GM18909 (cell line): ENCODE data around the gene RGS14.
"Not testable (repeated sequence)": the region's sequence is repeated elsewhere in the genome, so short reads cannot be mapped to it uniquely, and the experiment has no call there.

Source experiments
- ATAC-seq: cut with Tn5 transposase; IDR thresholded peaks from one replicate; pipeline ENCODE4 v1.9.1; 2021; ENCODE audit warnings: mild to moderate bottlenecking; ENCODE audit not compliant: unreplicated experiment, poor library complexity

Gene RGS14

DNA sequence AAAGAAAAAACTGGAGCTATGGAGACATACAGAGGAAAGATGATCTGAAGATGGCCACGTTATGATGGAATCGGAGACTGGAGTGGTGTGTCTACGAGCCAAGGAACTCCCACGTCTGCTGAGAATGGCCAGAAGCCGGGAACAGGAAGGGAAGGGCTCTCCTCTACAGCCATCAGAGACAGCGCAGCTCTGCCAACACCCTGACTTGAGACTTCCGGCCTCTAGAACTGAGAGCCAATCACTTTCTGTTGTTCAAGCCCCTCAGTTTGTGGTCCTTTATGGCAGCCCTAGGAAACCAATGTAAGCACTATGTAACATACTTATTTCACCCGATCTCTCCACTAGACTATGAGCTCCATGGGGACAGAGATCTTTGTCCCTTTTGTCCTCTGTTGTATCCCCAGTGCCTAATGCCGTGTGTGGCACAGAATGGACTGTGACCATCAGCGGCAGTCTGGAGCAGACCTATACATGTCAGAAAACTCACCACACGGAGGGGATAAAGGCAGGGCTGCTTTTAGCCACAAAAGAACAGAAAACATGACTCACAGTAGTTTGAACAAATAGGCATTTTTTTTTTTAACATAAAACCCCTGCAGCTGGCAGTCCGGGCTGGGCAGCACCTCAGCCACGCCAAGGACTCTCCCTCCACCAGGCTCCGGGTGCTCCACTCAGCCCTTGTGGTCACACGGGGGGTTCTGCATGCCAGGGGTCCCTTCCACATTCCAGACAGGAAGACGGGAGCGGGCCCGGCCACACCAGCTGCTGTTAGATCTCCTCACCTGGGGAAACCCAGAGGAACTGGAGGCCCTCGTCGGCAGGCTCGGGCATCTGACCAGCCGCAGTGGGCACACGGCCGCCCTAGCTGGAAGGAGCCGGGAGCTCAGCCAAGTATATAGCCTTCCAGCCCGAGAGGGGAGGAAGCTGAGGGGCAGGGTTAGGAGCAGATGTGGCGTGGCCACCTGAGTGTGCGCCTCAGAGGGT, 29.9 kb upstream of the RGS14 start:
- ATAC-seq = no peak

DNA sequence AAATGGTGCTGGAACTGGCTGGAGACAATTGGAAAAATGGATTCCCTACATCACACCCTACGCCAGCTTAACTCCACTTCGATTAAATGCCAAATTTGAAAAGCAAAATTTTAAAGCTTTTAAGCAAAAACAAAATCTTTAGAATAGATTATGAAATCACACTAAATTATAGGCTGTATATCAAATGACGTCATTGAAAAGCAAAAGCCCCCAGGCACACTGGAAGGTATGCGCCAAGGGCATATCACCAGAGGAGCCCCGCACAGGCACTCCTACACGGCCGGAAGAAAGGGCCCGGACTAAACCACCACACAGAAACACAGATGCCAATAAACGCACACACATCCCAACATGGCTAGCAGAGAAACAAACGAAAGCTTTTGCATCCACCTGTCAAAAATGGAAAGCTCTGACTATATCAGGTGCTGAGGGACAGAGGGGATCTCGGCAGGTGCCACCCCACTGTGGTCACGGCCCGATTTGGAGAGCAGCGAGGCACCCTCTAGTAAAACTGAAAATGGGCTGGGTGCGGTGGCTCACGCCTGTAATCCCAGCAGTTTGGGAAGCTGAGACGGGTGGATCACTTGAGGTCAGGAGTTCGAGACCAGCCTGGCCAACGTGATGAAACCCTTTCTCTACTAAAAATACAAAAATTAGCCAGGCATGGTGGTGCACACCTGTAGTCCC, 29.0 kb upstream of the RGS14 start:
- ATAC-seq = no peak

DNA sequence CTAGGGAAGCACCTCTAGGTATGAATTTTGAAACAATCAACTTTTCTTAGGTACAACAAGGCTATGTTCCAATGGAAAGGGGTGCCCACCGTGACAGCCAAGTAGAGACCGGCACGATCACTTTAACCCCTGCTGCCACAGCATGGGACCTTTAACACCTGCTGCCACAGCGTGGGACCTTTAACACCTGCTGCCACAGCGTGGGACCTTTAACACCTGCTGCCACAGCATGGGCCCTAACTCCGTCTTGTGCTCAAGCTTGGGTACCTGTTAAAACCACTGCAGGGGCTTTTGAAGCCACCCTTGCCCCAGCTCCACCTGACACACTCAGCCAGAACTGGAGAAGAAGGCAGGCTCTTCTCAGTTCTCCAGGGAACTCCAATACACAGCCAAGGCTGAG, 27.8 kb upstream of the RGS14 start:
- ATAC-seq = no peak

DNA sequence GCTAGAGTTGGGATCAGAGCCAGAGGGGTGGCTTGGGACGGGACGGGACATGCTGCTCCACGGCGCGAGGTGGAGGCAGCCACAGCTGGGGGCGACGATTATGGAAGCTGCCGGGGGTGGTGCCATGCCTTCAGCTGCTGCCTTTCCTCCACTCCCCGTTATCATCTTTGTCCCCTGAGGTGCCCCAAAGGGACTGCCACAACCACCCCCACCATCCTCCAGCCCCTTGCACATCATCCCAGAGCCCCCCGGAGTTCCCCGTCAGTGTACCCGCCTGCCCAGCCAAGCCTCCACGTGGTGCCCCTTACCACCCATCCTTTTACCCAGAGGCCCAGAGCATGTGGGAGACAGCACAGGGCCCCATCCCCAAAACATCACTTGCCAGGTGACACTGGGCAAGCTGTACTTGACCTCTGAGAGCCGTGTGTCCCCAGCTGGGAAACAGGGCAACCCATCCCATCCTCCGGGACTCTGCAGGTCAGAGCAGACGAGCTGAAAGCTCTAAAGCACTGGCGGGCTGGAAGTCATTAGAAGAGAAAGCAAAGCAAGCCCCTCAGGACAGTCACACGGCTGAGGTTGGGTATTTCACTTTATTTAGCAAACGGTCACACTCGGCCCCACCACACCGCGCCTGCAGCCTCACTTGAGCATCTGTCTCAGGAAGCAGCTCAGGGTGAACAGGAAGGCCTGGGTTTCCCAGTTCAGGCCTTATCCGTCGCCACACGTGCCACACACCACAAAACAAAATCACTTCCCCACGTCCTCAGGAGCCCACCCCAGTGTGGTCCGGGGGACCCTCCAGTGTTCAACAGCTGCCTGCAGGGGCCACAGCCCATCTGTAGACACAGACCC, 26.5 kb upstream of the RGS14 start:
- ATAC-seq = no peak

DNA sequence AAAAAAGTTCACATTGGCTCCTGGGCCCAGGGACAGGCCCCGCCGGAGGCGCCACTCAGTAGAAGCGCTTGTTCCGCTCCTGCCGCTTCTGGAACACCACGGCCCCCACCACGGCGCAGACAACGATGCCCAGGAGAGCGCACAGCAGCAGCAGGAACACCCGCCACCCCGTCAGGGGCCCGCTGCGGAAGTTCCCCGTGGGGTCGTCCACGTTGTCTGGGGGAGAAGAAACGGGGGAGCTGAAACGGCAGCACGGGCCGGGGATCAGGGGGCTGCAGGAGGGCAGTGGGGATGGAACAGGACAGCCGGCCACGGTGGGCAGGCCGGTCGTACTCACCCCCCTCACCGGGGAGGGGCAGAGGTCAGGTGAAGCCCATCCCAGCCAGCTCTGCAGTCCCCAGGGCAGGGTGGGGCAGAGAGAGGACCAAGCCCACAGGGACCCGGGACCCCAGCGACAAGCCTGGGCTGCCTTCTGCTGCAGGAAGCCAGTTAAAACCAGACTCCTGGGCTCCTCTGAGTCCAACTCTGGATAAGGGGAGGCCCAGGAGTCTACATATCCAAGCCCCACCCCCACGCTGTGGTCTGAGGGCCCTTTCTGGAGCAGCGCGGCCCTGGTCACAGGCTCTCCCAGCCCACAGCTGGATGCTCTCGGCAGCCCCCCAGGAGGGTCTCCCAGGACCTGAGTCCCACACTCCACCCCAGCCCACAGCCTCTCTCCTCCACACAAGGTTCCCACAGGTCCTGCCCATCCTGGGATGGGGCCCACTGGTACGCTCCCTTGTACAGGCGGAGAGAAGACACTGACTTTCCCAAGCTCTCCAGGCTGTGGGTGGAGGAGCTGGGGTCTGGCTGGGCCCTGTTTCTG, 25.5 kb upstream of the RGS14 start:
- no peak for ATAC-seq

DNA sequence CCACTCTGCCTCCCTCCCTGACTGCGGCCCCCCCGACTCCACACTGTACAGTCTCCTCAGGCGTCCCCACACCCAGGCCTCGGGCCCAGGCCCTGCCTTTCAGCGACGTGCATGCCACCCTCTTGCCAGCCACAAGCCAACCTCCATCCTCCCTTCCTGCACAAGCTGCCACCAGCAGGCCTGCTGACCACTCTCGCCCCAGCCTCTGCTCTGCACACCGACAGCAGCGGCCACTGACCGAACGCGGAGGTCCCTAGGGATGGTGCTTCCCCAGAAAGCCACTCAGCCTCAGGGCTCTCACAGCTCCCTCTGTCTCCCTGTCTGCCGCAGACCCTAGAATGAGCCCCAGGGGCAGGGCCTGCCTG, 24.8 kb upstream of the RGS14 start:
- no peak for ATAC-seq

DNA sequence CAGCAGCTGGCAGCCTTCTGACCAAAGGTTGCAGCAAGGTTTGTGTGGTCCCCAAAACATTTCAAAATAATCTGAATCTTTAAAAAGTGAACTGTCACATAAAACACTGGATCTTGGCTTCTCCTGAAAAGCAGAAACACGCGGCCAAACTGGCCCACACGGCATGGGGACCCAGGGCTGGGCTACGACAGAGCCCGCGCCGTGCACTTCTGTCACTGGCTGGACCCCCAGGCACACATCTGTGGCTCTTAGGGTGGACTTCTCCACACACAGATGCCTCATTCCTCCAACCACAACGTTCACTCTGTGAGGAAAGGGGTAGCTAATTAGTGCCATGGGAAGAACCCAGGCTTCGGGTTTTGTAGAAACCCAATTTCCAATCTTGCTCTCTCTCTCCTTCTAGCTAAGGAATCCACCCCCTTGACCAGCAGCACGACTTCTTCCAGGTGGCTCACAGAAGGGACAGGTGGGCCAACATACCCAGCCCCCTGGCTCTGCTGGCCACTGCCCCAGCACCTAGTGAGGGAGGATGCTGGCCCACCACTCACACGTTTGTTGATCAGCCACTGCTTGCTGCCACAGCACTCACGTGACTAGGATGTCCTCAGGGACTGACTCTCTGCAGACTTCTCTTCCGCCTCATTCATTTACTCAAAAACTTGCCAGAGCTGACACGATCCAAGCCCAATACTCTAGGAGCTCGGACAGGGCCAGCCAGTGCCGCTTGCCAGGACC, 24.1 kb upstream of the RGS14 start:
- no peak for ATAC-seq

DNA sequence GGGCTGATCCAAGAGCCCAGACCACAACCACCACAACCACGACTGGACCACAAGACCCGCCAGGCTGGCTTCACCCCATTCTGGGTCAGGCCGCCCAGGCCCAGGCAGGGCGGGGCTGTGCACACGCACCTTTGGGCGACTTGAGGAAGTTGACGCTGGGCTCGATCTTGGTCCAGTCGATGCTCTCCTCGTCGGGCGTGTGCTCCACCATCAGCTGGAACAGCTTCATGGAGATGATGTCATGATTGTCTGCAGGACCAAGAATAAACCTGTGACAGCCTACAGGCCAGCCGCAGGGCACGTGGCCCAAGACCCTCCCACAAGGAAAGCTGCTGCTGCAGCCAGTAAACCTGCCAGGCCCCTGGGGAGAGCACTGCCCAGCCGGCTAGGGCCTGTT, 23.6 kb upstream of the RGS14 start:
- ATAC-seq = no peak

DNA sequence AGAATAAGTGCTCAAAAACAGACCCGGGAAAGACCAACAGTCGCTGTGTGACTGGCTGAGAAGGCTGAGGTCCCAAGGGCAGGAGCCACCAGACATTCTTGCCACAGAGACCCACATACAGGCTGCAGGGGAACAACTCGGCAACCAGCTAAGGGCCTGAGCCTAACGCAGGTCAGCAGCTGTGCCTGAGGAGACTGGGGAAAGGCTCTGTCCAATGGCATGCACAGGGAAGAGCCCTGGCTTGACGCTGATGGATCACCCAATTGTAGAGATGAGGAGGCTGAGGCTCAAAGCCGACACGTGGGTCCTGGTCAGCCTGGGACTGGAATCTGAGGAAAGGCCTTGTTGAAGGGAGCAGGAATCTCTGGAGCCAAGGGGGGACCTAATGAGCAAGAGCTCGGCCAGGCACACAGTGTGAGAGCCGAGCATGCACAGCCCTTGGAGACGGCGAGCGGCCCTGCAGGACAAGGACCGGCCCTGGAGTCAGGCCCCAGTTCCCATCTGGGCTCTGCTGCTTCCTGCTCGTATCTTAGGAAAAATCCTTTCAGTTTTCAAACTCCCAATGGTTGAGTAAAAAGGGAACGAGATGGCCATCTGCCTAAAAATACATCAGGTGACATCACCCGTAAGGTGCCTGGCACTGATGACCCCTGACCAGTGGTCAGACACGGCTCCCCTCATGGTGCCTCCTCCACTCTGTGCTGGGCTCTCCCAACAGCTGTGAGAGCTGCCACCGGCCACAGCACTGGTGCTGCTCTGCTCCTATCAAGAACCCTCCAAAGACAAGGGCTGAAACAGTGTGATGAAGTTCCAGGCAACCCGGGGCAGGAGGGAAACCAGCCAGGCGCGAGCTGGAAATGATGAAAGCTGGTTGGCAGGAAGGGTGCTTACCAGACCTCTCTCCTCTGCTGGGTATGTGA, 22.7 kb upstream of the RGS14 start:
- ATAC-seq = no peak

DNA sequence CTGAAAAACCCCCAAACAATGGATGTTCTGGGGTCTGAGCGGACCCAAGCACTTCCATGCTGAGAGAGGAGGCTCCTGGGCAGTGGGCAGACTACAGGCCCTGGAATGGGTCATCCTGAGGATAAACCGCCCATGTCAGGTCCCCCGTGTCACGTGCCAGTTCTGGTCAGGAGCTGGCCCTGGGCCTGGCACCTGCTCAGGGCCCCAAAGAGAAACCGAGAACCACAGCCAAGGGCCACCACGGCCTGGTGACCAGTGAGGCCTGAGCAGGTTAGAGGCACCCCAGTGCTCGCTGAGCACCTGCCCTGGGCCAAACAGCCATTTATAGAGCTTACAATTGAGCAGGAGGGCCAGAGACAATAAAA, 22.0 kb upstream of the RGS14 start:
- no peak for ATAC-seq

DNA sequence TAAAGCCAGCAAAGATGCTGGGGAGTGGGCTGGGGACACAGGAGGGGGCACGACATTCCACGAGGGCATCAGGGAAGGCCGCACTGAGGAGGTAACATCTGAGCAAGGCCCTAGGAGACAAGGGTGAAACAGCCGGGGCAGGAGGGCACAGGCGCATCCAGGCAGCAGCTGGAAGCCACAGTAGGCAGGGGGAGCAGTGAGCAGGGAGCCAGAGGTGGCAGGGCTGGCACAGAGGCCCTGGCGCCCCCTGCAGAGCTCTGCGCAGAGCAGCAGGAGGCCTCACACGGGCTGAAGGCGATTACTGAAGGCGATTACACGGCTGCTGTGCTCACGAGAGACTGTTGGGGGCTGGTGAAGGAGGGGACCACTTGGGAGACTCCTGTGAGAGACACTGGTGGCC, 21.6 kb upstream of the RGS14 start:
- no peak for ATAC-seq

DNA sequence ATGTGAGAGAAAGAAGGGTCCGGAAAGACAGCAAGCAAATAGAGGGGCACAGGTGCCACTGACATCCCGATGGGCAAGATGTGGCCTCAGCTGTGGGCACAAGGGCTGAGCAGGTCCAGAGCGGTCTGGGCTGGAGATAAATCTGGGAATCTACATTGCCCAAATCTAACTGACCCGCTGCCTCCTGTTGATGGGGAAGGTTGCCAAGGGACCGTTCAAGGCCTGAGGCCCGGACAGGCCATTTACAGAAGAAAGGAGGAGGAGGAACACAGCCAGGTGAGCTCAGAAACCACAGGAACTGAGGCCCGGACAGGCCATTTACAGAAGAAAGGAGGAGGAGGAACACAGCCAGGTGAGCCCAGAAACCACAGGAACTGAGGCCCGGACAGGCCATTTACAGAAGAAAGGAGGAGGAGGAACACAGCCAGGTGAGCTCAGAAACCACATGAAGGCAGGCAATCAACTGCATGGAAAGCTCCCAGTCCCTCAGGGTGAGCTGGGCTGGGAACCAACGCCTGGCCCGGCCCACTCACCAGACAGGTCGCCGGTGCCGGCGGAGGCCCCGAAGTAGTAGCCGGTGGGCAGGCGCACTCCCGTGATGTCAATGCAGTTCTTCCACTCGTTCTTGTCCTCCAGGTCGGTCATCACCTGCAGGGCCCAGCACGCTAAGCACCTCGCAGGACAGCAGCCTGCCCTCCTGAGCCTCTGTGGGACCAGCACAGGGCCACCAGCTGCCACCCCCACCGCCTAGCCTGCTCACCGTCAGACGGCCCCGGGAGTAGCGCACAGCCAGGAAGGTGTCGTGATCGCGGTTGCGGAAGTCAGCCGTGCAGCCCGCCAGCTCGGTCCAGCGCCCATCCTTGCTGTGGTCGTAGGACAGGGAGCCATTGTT, 20.9 kb upstream of the RGS14 start:
- ATAC-seq = no peak

DNA sequence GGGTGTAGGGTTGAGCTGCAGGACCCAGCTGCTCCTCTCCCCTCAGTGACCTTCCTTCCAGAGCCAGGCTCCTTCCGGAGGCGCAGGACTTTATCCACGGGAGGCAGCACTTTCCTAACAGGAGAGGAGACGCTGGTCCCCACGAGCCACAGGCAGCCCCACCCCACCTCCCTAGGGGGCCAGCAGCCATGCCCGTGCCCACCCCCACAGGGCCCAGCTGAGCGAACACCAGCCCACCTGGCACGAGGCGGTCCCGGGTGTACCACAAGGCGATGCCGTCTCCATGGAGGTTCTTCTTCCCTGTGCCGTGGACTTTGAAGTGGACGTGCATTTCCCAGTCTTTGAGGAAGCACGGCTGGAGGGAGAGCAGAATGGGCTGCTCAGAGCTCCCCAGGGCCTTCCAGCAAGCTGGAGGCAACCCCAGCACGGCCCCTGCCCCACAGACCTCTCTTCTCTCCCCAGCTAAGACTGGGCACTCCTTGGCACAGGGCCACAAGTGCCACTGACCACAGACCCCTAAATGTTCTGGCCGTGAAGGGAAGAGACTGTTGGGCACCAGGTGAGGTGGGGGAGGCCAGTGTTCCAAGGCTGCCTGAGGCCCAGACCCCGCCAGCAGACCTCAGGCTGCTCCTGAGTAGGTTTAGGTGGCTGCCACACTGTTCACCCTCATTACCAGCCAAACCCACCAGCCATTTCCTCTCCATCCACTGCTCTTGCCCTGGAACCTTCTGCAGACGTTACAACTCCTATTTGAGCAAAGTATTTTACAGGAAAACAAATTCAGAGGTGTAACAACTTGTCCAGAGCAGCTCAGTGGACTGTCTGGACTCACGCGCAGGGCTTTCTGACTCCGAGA, 19.2 kb upstream of the RGS14 start:
- ATAC-seq = no peak

DNA sequence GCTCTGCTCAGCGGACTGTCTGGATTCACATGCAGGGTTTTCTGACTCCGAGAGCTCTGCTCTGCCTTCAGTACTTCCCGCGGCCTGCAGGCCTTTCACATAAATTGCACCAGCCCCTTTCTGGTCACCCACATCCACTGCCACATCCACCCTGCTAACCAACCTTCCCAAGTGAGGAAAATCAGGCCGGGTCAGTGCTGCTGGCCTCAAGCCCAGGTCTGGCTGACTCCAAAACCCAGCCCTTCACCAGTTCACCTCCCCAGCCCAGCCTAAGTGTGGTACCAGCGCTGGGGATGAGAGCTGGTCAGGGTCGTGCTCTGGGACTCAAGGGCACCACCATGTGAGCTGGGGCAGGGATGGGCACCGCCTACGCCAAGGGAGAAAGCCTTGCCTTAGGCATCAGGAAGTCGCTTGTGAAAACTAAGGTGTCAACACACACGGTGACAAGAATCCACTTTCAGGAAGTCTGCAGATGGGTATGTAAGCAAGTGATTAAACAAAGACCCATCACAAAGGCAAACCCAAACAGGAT, 18.6 kb upstream of the RGS14 start:
- no peak for ATAC-seq

DNA sequence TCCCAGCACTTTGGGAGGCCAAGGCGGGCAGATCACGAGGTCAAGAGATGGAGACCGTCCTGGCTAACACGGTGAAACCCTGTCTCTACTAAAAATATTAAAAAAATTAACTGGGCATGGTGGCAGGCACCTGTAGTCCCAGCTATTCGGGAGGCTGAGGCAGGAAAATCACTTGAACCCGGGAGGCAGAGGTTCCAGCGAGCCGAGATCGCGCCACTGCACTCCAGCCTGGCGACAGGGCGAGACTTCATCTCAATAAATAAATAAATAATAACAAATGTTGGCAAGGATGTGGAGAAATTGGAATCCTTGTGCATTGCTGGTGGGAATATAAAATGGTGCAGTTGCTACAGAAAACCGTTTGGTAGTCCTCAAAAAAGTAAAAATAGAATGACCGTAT, 14.7 kb upstream of the RGS14 start:
- not testable (repeated sequence) for ATAC-seq

DNA sequence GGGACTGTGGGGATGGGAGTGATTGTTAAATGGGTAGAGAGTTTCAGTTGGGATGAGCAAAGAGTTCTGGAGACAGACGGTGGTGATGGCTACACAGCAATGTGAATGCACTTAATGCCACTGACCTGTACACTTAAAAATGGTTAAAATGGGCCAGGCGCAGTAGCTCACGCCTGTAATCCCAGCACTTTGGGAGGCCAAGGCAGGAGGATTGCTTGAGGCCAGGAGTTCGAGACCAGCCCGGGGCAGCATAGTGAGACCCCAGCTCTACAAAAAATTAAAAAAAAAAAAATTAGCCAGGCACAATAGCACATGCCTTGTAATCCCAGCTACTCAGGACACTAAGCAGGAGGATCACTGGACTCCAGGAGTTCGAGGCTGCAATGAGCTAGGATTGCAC, 13.9 kb upstream of the RGS14 start:
- ATAC-seq = no peak
